ENCODE data around the gene DNM3. TPM values are rescaled to one million over a fixed set of nuclear protein-coding genes. Genes with fewer than 3 reads are reported as not detected.

DNM3 gene
- total and polyA plus RNA-seq, 2 of the 8 experiments (the other 6 are each of a cell fraction or from before 2014, with no cell fraction given), result 2.0 to 8.5 TPM

DNA sequence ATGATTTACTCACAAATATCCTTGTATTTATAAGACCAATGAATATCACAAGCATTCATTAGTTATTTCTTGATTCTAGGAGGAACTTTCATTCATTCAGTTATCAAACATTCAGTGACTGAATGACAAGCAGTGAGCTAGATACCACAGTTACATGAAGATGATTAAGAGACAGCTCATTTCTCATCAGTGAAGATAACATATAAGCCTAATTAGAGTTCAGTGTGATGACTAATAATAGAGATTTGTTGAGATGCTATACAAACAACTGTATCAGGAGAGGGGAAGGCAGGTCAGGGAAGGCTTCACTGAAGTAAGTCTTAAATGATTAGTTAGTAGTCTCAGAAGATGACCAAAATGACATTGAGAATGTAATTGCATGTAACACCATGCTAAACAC, 564.6 kb downstream of the DNM3 start:
- no peaks in the 10 kb centered on the region for H3K27me3 ChIP-seq (replicated peaks in 1 of 4; ENCODE audit: control insufficient read depth in 3 of 4, extremely low read depth in 1 of 4, insufficient read depth in 3 of 4, low read length in 3 of 4)
- H4K5ac ChIP-seq (ENCODE audit: insufficient read length, low read depth, low read length), result no peak overlapping the region
- no peak overlapping the region for H4K8ac ChIP-seq (ENCODE audit: extremely low read depth, insufficient read depth, low read length)
- no peaks in the 10 kb centered on the region for H3K4me1 ChIP-seq (replicated peaks in 1 of 4; ENCODE audit: control insufficient read depth in 3 of 4, insufficient read depth in 4 of 4, low read length in 3 of 4)
- H2BK5ac ChIP-seq (ENCODE audit: low read depth, low read length), result no peak overlapping the region
- no peak overlapping the region for H3K4me3 ChIP-seq (ENCODE audit: extremely low read depth in 1 of 4, insufficient read depth in 2 of 4, low read depth in 3 of 4, low read length in 4 of 4)
- H2BK120ac ChIP-seq (replicated peaks; ENCODE audit: low read depth, low read length), result no peak overlapping the region
- H3K18ac ChIP-seq (ENCODE audit: extremely low read depth, low read length), result no peak overlapping the region
- no peak overlapping the region for H2AK5ac ChIP-seq (ENCODE audit: low read depth, low read length)
- POLR2A ChIA-PET (ENCODE audit: partially characterized antibody), result no interaction called here
- no peaks in the 10 kb centered on the region for H3K79me2 ChIP-seq (ENCODE audit: control insufficient read depth in 1 of 2, insufficient read depth in 2 of 2, low read length in 2 of 2)
- H2BK20ac ChIP-seq (ENCODE audit: low read length), result no peak overlapping the region
- no peak overlapping the region for H2BK15ac ChIP-seq (ENCODE audit: low read length)
- no peak overlapping the region for H3K9ac ChIP-seq (replicated peaks in 1 of 4; ENCODE audit: extremely low read depth in 1 of 4, low read depth in 3 of 4, low read length in 3 of 4)
- no peak overlapping the region for H3K14ac ChIP-seq (ENCODE audit: insufficient read length)
- no peak for TF ChIP-seq TBP (IDR thresholded peaks at IDR 0.05; ENCODE audit: low read depth, low read length)
- H3K4me2 ChIP-seq (ENCODE audit: insufficient read depth in 1 of 2, low read depth in 2 of 2, low read length in 2 of 2), result no peak overlapping the region
- no peak overlapping the region for H2AFZ ChIP-seq (ENCODE audit: low read length)
- DNase-seq (ENCODE audit: low read depth in 1 of 2, low spot score in 2 of 2), result no peak
- FAIRE-seq, result no peak
- H3K56ac ChIP-seq (replicated peaks; ENCODE audit: insufficient read length, low read depth, low read length), result no peak overlapping the region
- H3K79me1 ChIP-seq (ENCODE audit: low read depth, low read length), result no peaks in the 10 kb centered on the region
- H3K4ac ChIP-seq (replicated peaks; ENCODE audit: insufficient read length, low read depth, low read length), result no peak overlapping the region
- no peaks in the 10 kb centered on the region for H3K36me3 ChIP-seq (ENCODE audit: control insufficient read depth in 2 of 4, insufficient read depth in 4 of 4, low read length in 3 of 4)
- no peaks in the 10 kb centered on the region for H3K9me3 ChIP-seq (ENCODE audit: insufficient read depth in 2 of 2, low read depth in 1 of 2, low read length in 1 of 2)
- no peak overlapping the region for H3K27ac ChIP-seq (ENCODE audit: low read depth, low read length)
- CTCF ChIA-PET (ENCODE audit: partially characterized antibody), result interaction anchor here (0.6 to 2.9 kb wide), 4 partner anchors 11 to 402 kb away, joined by 3 to 11 read pairs (median 3); no protein-coding TSS in a partner anchor
- H3K23ac ChIP-seq (ENCODE audit: insufficient read length), result no peak overlapping the region
- no peak overlapping the region for H4K91ac ChIP-seq (replicated peaks; ENCODE audit: insufficient read length, low read length)
- no peak overlapping the region for H2BK12ac ChIP-seq (ENCODE audit: low read depth, low read length)
- H3K23me2 ChIP-seq (ENCODE audit: low read depth, low read length), result no peaks in the 10 kb centered on the region
- no peaks in the 10 kb centered on the region for H4K20me1 ChIP-seq (replicated peaks in 1 of 2; ENCODE audit: control insufficient read depth in 1 of 2, insufficient read depth in 2 of 2, low read length in 2 of 2)

Data from H1 (cell line).